Tibial nerve (tissue), 4 donors: ENCODE results near the gene STXBP4. TPM values are rescaled to one million over a fixed set of nuclear protein-coding genes. Genes with fewer than 3 reads are reported as not detected.

Experiments used
- DNase-seq, 2 donors: peaks; one replicate each; pipeline ENCODE4 v3.0.0-alpha.2; 2019; ENCODE audit warnings: low spot score in 2 of 2
- H3K27ac ChIP-seq, 4 donors: fragments of 200-600 bp; sonication (generic) in 3 of 4; one replicate each; pipeline ENCODE4 v1.5.1; 2017 to 2019; ENCODE audit warnings: mild to moderate bottlenecking in 1 of 4
- H3K27me3 ChIP-seq, 2 donors: fragments of 200-600 bp; sonication (generic) in 1 of 2; one replicate each; pipeline versions ENCODE4 v1.5.1 to v1.6.0; 2017 to 2019
- H3K36me3 ChIP-seq, 3 donors: fragments of 200-600 bp; sonication (generic); one replicate each; pipeline ENCODE4 v1.5.1; 2018 to 2019
- H3K4me1 ChIP-seq, 4 donors: fragments of 200-600 bp; sonication (generic) in 3 of 4; one replicate each; pipeline ENCODE4 v1.5.1; 2017 to 2019
- H3K4me3 ChIP-seq, 4 donors: fragments of 200-600 bp; sonication (generic) in 3 of 4; one replicate each; pipeline ENCODE4 v1.5.1; 2017 to 2019; ENCODE audit warnings: mild to moderate bottlenecking in 1 of 4, moderate library complexity in 1 of 4
- H3K9me3 ChIP-seq, 4 donors: fragments of 200-600 bp; sonication (generic) in 3 of 4; one replicate each; pipeline ENCODE4 v1.5.1; 2017 to 2019
- CTCF ChIP-seq, 5 experiments: fragments of 200-600 bp in 3 of 5; fragments of 450-650 bp in 2 of 5; sonication (generic) in 3 of 5; IDR thresholded peaks; one replicate each; pipeline ENCODE4 v1.5.1; 2016 to 2019; ENCODE audit warnings: antibody characterized with exemption in 5 of 5, mild to moderate bottlenecking in 3 of 5, moderate library complexity in 2 of 5
- EP300 ChIP-seq, 2 donors: sonication (generic); formaldehyde crosslinking; IDR thresholded peaks; one replicate each; pipeline ENCODE4 v1.6.1; 2017; ENCODE audit warnings: antibody characterized with exemption in 2 of 2, mild to moderate bottlenecking in 1 of 2
- POLR2A ChIP-seq, 2 donors: fragments of 450-650 bp; IDR thresholded peaks; one replicate each; pipeline ENCODE4 v1.6.1; 2017; ENCODE audit warnings: antibody characterized with exemption in 2 of 2, mild to moderate bottlenecking in 2 of 2, moderate library complexity in 2 of 2
- WGBS, 2 donors: methylation state at CpG; one replicate each; pipeline ENCODE4 v1.1.5; 2018; 5-methylcytosine and 5-hydroxymethylcytosine counted together
- total RNA-seq, 4 donors: library from RNA; depleted of rRNA; stranded (reverse); fragments of >200 nt; gene quantifications; one replicate each; pipeline ENCODE4 v1.1.0, GENCODE V29; 2016

STXBP4 gene
- total RNA-seq, 4 donors from 2014 or later = 21.6 to 64.8 (median 28.2) TPM

- no peaks in the 10 kb centered on the region for H3K36me3 ChIP-seq
- WGBS, 2 donors = 49 to 78% methylated on average over 3 of the region's 3 CpGs
- H3K4me1 ChIP-seq = no peaks in the 10 kb centered on the region
- DNase-seq = no peak
- H3K27ac ChIP-seq = no peak overlapping the region
- TF ChIP-seq CTCF (IDR thresholded peaks at IDR 0.05) (no peak), POLR2A (IDR thresholded peaks at IDR 0.05) (no peak), EP300 (IDR thresholded peaks at IDR 0.05) (no peak)
- H3K9me3 ChIP-seq = peaks cover 0 to 9% (median 0%) of the 10 kb centered on the region in 4 donors
- H3K27me3 ChIP-seq = no peaks in the 10 kb centered on the region
- no peak overlapping the region for H3K4me3 ChIP-seq
Observed at GRCh38 chr17:55208078-55208812, 239.7 kb downstream of the STXBP4 start.

- Histone ChIP-seq H3K4me1 (no peaks in the 10 kb centered on the region), H3K27ac (no peak overlapping the region), H3K27me3 (no peaks in the 10 kb centered on the region), H3K36me3 (no peaks in the 10 kb centered on the region), H3K4me3 (no peak overlapping the region), H3K9me3 (no peaks in the 10 kb centered on the region)
- no peak for DNase-seq
- TF ChIP-seq CTCF (IDR thresholded peaks at IDR 0.05) (no peak), EP300 (IDR thresholded peaks at IDR 0.05) (no peak), POLR2A (IDR thresholded peaks at IDR 0.05) (no peak)
- 62 to 63% methylated on average over 1 of the region's 1 CpG for WGBS, 2 donors
Observed at GRCh38 chr17:55210292-55210691, 241.7 kb downstream of the STXBP4 start.

GRCh38 chr17:55212880-55213279, 244.3 kb downstream of the STXBP4 start:
- no peak for TF ChIP-seq CTCF (IDR thresholded peaks at IDR 0.05)
- no peak for TF ChIP-seq POLR2A (IDR thresholded peaks at IDR 0.05)
- TF ChIP-seq EP300 (IDR thresholded peaks at IDR 0.05) = no peak
- no peaks in the 10 kb centered on the region for H3K9me3 ChIP-seq
- H3K27ac ChIP-seq = no peak overlapping the region
- no peaks in the 10 kb centered on the region for H3K27me3 ChIP-seq
- no peak for DNase-seq
- 84 to 97% methylated on average over 5 of the region's 5 CpGs for WGBS, 2 donors
- no peak overlapping the region for H3K4me3 ChIP-seq
- H3K4me1 ChIP-seq = no peaks in the 10 kb centered on the region
- no peaks in the 10 kb centered on the region for H3K36me3 ChIP-seq

GRCh38 chr17:55215711-55216110, 247.1 kb downstream of the STXBP4 start:
- Histone ChIP-seq H3K27ac (no peak overlapping the region), H3K9me3 (no peaks in the 10 kb centered on the region), H3K4me3 (no peak overlapping the region), H3K4me1 (no peaks in the 10 kb centered on the region), H3K36me3 (no peaks in the 10 kb centered on the region), H3K27me3 (no peaks in the 10 kb centered on the region)
- TF ChIP-seq EP300 (IDR thresholded peaks at IDR 0.05) (no peak), CTCF (IDR thresholded peaks at IDR 0.05) (no peak), POLR2A (IDR thresholded peaks at IDR 0.05) (no peak)
- WGBS, 2 donors = 92 to 93% methylated on average over 3 of the region's 3 CpGs
- no peak for DNase-seq

GRCh38 chr17:55216888-55217287, 248.3 kb downstream of the STXBP4 start:
- H3K27me3 ChIP-seq = no peaks in the 10 kb centered on the region
- no peak overlapping the region for H3K4me3 ChIP-seq
- no peaks in the 10 kb centered on the region for H3K9me3 ChIP-seq
- no peak for TF ChIP-seq EP300 (IDR thresholded peaks at IDR 0.05)
- TF ChIP-seq CTCF (IDR thresholded peaks at IDR 0.05) = no peak
- TF ChIP-seq POLR2A (IDR thresholded peaks at IDR 0.05) = no peak
- no peaks in the 10 kb centered on the region for H3K4me1 ChIP-seq
- no peak for DNase-seq
- WGBS, 2 donors = 62 to 66% methylated on average over 3 of the region's 3 CpGs
- H3K27ac ChIP-seq = no peak overlapping the region
- no peaks in the 10 kb centered on the region for H3K36me3 ChIP-seq
